HepG2 (cell line): ENCODE data around the gene PPP2R5E. TPM values are rescaled to one million over a fixed set of nuclear protein-coding genes. Genes with fewer than 3 reads are reported as not detected.

ENCODE experiments used
- ATAC-seq: fragments of 200-7000 bp; cut with Tn5 transposase; 3 replicates; pipeline ENCODE4 v1.9.1; 2020; ENCODE audit warnings: mild to moderate bottlenecking, moderate library complexity
- BruUV-seq: library from RNA; stranded (reverse); fragments of 400-500 nt; replicated peaks from 2 replicates; lab custom pipeline; 2021; lab: Mats Ljungman, UMichigan
- CTCF ChIA-PET: fragments of 300-600 bp; formaldehyde crosslinking; extraction: SDS; loops from one replicate; lab custom pipeline; 2021; ENCODE audit warnings: low total read pairs, inconsistent platforms, low intra/inter-chr PET ratio; lab: Yijun Ruan, JAX
- POLR2A ChIA-PET: fragments of 350-600 bp; sonication (Branson Sonifier 250); formaldehyde crosslinking; loops from one replicate; lab custom pipeline; 2020; ENCODE audit warnings: antibody characterized with exemption, inconsistent platforms; lab: Yijun Ruan, JAX
- DNase-seq: peaks from one replicate; pipeline ENCODE4 v3.0.0-alpha.2; 2015; ENCODE audit warnings: low spot score
- FAIRE-seq: peaks from 3 replicates; lab custom pipeline; 2011; peaks lifted over from hg19 to GRCh38; lab: Jason Lieb, UNC
- H2AFZ ChIP-seq: one replicate; pipeline ENCODE4 v1.6.1; 2011; ENCODE audit warnings: low read length, inconsistent platforms
- H3K27ac ChIP-seq: fragments of 300-600 bp; 3 replicates; pipeline ENCODE4 v1.8.0; 2011; ENCODE audit warnings: mixed run types, mild to moderate bottlenecking, mixed read lengths, low read length, inconsistent platforms; ENCODE audit not compliant: insufficient read depth; ENCODE audit errors: extremely low read length
- H3K27me3 ChIP-seq, 2 experiments: fragments of 200-600 bp in 1 of 2; 2 replicates in 1 of 2; 3 replicates in 1 of 2; pipeline versions ENCODE4 v1.6.0 to v1.8.0; 2011; ENCODE audit warnings: low read length in 2 of 2, mild to moderate bottlenecking in 2 of 2, moderate library complexity in 2 of 2, inconsistent platforms in 1 of 2; ENCODE audit not compliant: insufficient read depth in 2 of 2, control insufficient read depth in 1 of 2
- H3K36me3 ChIP-seq, 2 experiments: fragments of 200-600 bp in 1 of 2; replicated peaks in 1 of 2; 2 replicates in 1 of 2; 3 replicates in 1 of 2; pipeline versions ENCODE4 v1.5.1 to v1.8.0; 2011; ENCODE audit warnings: low read length in 2 of 2, inconsistent platforms in 1 of 2; ENCODE audit not compliant: insufficient read depth in 2 of 2, control insufficient read depth in 1 of 2
- H3K4me1 ChIP-seq: 2 replicates; pipeline ENCODE4 v1.5.1; 2012; ENCODE audit warnings: low read length, inconsistent platforms; ENCODE audit not compliant: insufficient read depth
- H3K4me2 ChIP-seq: 2 replicates; pipeline ENCODE4 v1.6.0; 2011; ENCODE audit warnings: low read depth, low read length, inconsistent platforms
- H3K4me3 ChIP-seq, 3 experiments: fragments of 200-600 bp in 1 of 3; sonication (generic), shearing (Covaris generic) in 1 of 3; replicated peaks in 1 of 3; 2 replicates each; pipeline ENCODE4 v1.5.1; 2011 to 2016; ENCODE audit warnings: low read length in 3 of 3, inconsistent platforms in 2 of 3, low read depth in 2 of 3, mild to moderate bottlenecking in 2 of 3, control low read depth in 1 of 3, mixed read lengths in 1 of 3; ENCODE audit not compliant: insufficient read depth in 1 of 3
- H3K79me2 ChIP-seq: one replicate; pipeline ENCODE4 v1.6.1; 2011; ENCODE audit warnings: low read length, inconsistent platforms; ENCODE audit not compliant: insufficient read depth
- H3K9ac ChIP-seq: 2 replicates; pipeline ENCODE4 v1.6.0; 2011; ENCODE audit warnings: mild to moderate bottlenecking, low read depth, low read length, inconsistent platforms; ENCODE audit not compliant: insufficient read depth
- H3K9me3 ChIP-seq: 2 replicates; pipeline ENCODE4 v1.5.1; 2012; ENCODE audit warnings: mild to moderate bottlenecking, low read length
- H4K20me1 ChIP-seq: 2 replicates; pipeline ENCODE4 v1.6.0; 2011; ENCODE audit warnings: inconsistent platforms, mild to moderate bottlenecking, low read length, moderate library complexity; ENCODE audit not compliant: insufficient read depth
- BRD4 ChIP-seq: sonication (generic); formaldehyde crosslinking; IDR thresholded peaks from 2 replicates; pipeline ENCODE4 v1.4.0; 2020; ENCODE audit warnings: missing genetic modification reagents
- NCOA2 ChIP-seq: sonication (generic); formaldehyde crosslinking; IDR thresholded peaks from 2 replicates; pipeline ENCODE4 v1.8.0; 2022; ENCODE audit warnings: inconsistent platforms
- ZEB1 ChIP-seq: IDR thresholded peaks from 2 replicates; pipeline ENCODE4 v1.6.1; 2012; ENCODE audit warnings: mild to moderate bottlenecking, low read depth, inconsistent platforms; ENCODE audit not compliant: insufficient replicate concordance
- ZHX2 ChIP-seq, 2 experiments: sonication (generic) in 1 of 2; formaldehyde crosslinking in 1 of 2; IDR thresholded peaks; 2 replicates each; pipeline versions ENCODE4 v1.6.1 to v1.9.0; 2014 to 2022; ENCODE audit warnings: antibody characterized with exemption in 1 of 2, borderline replicate concordance in 1 of 2, inconsistent platforms in 1 of 2, low read depth in 1 of 2, missing genetic modification reagents in 1 of 2
- ZNF431 ChIP-seq: sonication (generic); formaldehyde crosslinking; IDR thresholded peaks from 2 replicates; pipeline ENCODE4 v1.9.0; 2022; ENCODE audit warnings: missing genetic modification reagents, low read depth, mild to moderate bottlenecking, borderline replicate concordance
- ZNF44 ChIP-seq: sonication (generic); formaldehyde crosslinking; IDR thresholded peaks from 2 replicates; pipeline ENCODE4 v1.5.1; 2020; ENCODE audit warnings: mild to moderate bottlenecking, missing genetic modification reagents
- WGBS: methylation state at CpG from one replicate; pipeline ENCODE4 v1.1.6; 2017; ENCODE audit warnings: low lambda C conversion rate; 5-methylcytosine and 5-hydroxymethylcytosine counted together
- in situ Hi-C: cut with HindIII; loops from 2 replicates; pipeline ENCODE4 v1.10.0; 2017; ENCODE audit warnings: low pct_unique_long_range_greater_than_20kb; ENCODE audit not compliant: extremely low pct_ligation_motif_present
- intact Hi-C: fragments of 100-400 bp; cut with micrococcal nuclease; formaldehyde crosslinking; loops from one replicate; pipeline ENCODE4 v1.10.0; 2022; ENCODE audit not compliant: unreplicated experiment
- polyA plus RNA-seq, 8 experiments: library from polyadenylated mRNA; depleted of rRNA in 3 of 8; stranded (reverse) in 7 of 8; unstranded in 1 of 8; fragments of >200 nt; fragmentation: Illumina TruSeq in 4 of 8; extraction: Trizol in 4 of 8; gene quantifications; 2 replicates each; pipeline versions ENCODE4 v1.2.1 to v1.2.3, GENCODE V29; 2011 to 2016; ENCODE audit warnings: low read depth in 4 of 8, missing spikeins in 1 of 8, mixed read lengths in 1 of 8; ENCODE audit not compliant: insufficient read depth in 1 of 8
- total RNA-seq, 5 experiments: library from RNA; depleted of rRNA; stranded (reverse); fragments of >200 nt; fragmentation: Illumina TruSeq; extraction: Trizol; gene quantifications; 2 replicates each; pipeline ENCODE4 v1.2.3, GENCODE V29; 2016; ENCODE audit warnings: low read depth in 1 of 5

PPP2R5E gene
- total and polyA plus RNA-seq, 2 of the 13 experiments (the other 11 are each of a cell fraction or from before 2014, with no cell fraction given) = 8.9 to 11.0 TPM

- TF ChIP-seq ZHX2 (IDR thresholded peaks at IDR 0.05; ENCODE audit: low read depth) (no peak), ZHX2 (CRISPR knock-in tag; IDR thresholded peaks at IDR 0.05; ENCODE audit: borderline replicate concordance) (no peak), ZEB1 (no peak), ZNF431 (CRISPR knock-in tag) (no peak), BRD4 (CRISPR knock-in tag) (no peak)
Measured at GRCh38 chr14:63431466-63431865, 111.7 kb downstream of the PPP2R5E start (continued).

- no peak overlapping the region for H3K9ac ChIP-seq
- H4K20me1 ChIP-seq = no peaks in the 10 kb centered on the region; the same call in 1 of the 2 replicates
- ATAC-seq = no peak
- no peak overlapping the region for H3K4me3 ChIP-seq
- no peaks in the 10 kb centered on the region for H3K4me1 ChIP-seq
- intact Hi-C loops (no loop called here), in situ Hi-C loops (no loop called here)
- no TSS peak for BruUV-seq
- peaks cover 3% of the 10 kb centered on the region for H3K79me2 ChIP-seq
- TF ChIP-seq NCOA2 (CRISPR knock-in tag) = no peak
- TF ChIP-seq ZNF44 (CRISPR knock-in tag) = no peak
- no peak overlapping the region for H3K4me2 ChIP-seq
- H3K9me3 ChIP-seq = no peaks in the 10 kb centered on the region
- CTCF ChIA-PET = no interaction called here
- no peaks in the 10 kb centered on the region for H3K36me3 ChIP-seq
- FAIRE-seq = no peak
- H2AFZ ChIP-seq = no peak overlapping the region
- no peak overlapping the region for H3K27ac ChIP-seq
- H3K27me3 ChIP-seq = no peaks in the 10 kb centered on the region
- WGBS = 100% methylated on average over 1 of the region's 1 CpG
- no peak for DNase-seq
- POLR2A ChIA-PET = no interaction called here
Measured at GRCh38 chr14:63428486-63428885, 114.7 kb downstream of the PPP2R5E start.
